Germinal center (tissue), 1 donor: Measurements from ENCODE around the gene RCOR1.

Source experiments
- DNase-seq: peaks from one replicate; pipeline ENCODE4 v3.0.0; 2012; ENCODE audit warnings: mixed read lengths, low spot score

The RCOR1 gene

GRCh38 chr14:102678394-102678793 is 85.9 kb downstream of the RCOR1 start:
- DNase-seq: no peak

GRCh38 chr14:102683399-102684297 is 91.2 kb downstream of the RCOR1 start:
- no peak for DNase-seq

GRCh38 chr14:102684298-102684663 is 91.8 kb downstream of the RCOR1 start:
- no peak for DNase-seq

- DNase-seq: no peak
Measured at GRCh38 chr14:102686196-102686801, 93.8 kb downstream of the RCOR1 start.

- no peak for DNase-seq
Measured at GRCh38 chr14:102688290-102688689, 95.8 kb downstream of the RCOR1 start.

GRCh38 chr14:102690509-102691286 is 98.2 kb downstream of the RCOR1 start:
- no peak for DNase-seq

GRCh38 chr14:102691763-102692162 is 99.3 kb downstream of the RCOR1 start:
- no peak for DNase-seq

- DNase-seq: no peak
Measured at GRCh38 chr14:102692334-102692733, 99.9 kb downstream of the RCOR1 start.

- DNase-seq: no peak
Measured at GRCh38 chr14:102693006-102693755, 100.7 kb downstream of the RCOR1 start.

- DNase-seq: peak; percentile 77
Measured at GRCh38 chr14:102694530-102695166, 102.2 kb downstream of the RCOR1 start.

GRCh38 chr14:102695167-102695555 is 102.7 kb downstream of the RCOR1 start:
- no peak for DNase-seq

GRCh38 chr14:102696332-102696731 is 103.9 kb downstream of the RCOR1 start:
- DNase-seq: no peak

- DNase-seq: no peak
Measured at GRCh38 chr14:102696856-102697495, 104.5 kb downstream of the RCOR1 start.

GRCh38 chr14:102697501-102697900 is 105.1 kb downstream of the RCOR1 start:
- no peak for DNase-seq

GRCh38 chr14:102699416-102700110 is 107.1 kb downstream of the RCOR1 start:
- DNase-seq: no peak

- no peak for DNase-seq
Measured at GRCh38 chr14:102708494-102708893, 116.0 kb downstream of the RCOR1 start.

- no peak for DNase-seq
Measured at GRCh38 chr14:102711207-102711606, 118.8 kb downstream of the RCOR1 start.

- DNase-seq: no peak
Measured at GRCh38 chr14:102711946-102712345, 119.5 kb downstream of the RCOR1 start.

- no peak for DNase-seq
Measured at GRCh38 chr14:102717276-102717675, 124.8 kb downstream of the RCOR1 start.

GRCh38 chr14:102722646-102723045 is 130.2 kb downstream of the RCOR1 start:
- DNase-seq: no peak
